GM12878 (cell line): ENCODE data around the gene LYZL1. TPM values are rescaled to one million over a fixed set of nuclear protein-coding genes. Genes with fewer than 3 reads are reported as not detected.
"Not testable (repeated sequence)": the region's sequence is repeated elsewhere in the genome, so short reads cannot be mapped to it uniquely, and the experiment has no call there.

Experiments
- ATAC-seq: fragments of 200-7000 bp; cut with Tn5 transposase; 3 replicates; pipeline ENCODE4 v1.9.1; 2020; ENCODE audit warnings: mild to moderate bottlenecking, moderate library complexity
- BruUV-seq: library from RNA; stranded (reverse); fragments of 400-500 nt; replicated peaks from 2 replicates; lab custom pipeline; 2021; lab: Mats Ljungman, UMichigan
- CTCF ChIA-PET: fragments of 300-600 bp; sonication (Branson Sonifier 250); formaldehyde crosslinking; extraction: SDS; loops from one replicate; lab custom pipeline; 2021; ENCODE audit warnings: inconsistent platforms; lab: Yijun Ruan, JAX
- POLR2A ChIA-PET: fragments of 350-600 bp; formaldehyde crosslinking; extraction: SDS; loops from one replicate; lab custom pipeline; 2021; ENCODE audit warnings: inconsistent platforms; lab: Charles Lee
- RAD21 ChIA-PET: fragments of 300-600 bp; sonication (Branson Sonifier 250); formaldehyde crosslinking; loops from one replicate; lab custom pipeline; 2023; ENCODE audit warnings: antibody characterized with exemption; ENCODE audit not compliant: unreplicated experiment; lab: Charles Lee
- SMC1A ChIA-PET: fragments of 300-600 bp; sonication (Branson Sonifier 250); formaldehyde crosslinking; loops from one replicate; lab custom pipeline; 2023; ENCODE audit not compliant: unreplicated experiment, uncharacterized antibody; lab: Charles Lee
- DNase-seq: peaks from one replicate; pipeline ENCODE4 v3.0.0-alpha.2; 2011; ENCODE audit warnings: low read depth, low spot score
- FAIRE-seq: peaks from 3 replicates; lab custom pipeline; 2011; peaks lifted over from hg19 to GRCh38; lab: Jason Lieb, UNC
- H2AFZ ChIP-seq: 2 replicates; pipeline ENCODE4 v1.6.0; 2011; ENCODE audit warnings: low read depth, low read length, control low read depth; ENCODE audit not compliant: control insufficient read depth
- H3K27ac ChIP-seq: 2 replicates; pipeline ENCODE4 v1.5.1; 2011; ENCODE audit warnings: control low read depth; ENCODE audit not compliant: control insufficient read depth, insufficient read depth
- H3K27me3 ChIP-seq, 2 experiments: replicated peaks in 1 of 2; 2 replicates each; pipeline versions ENCODE4 v1.6.0 to v1.6.1; 2011; ENCODE audit warnings: low read length in 1 of 2; ENCODE audit not compliant: control insufficient read depth in 2 of 2, insufficient read depth in 2 of 2
- H3K36me3 ChIP-seq, 2 experiments: 2 replicates each; pipeline ENCODE4 v1.5.1; 2011; ENCODE audit warnings: low read length in 1 of 2; ENCODE audit not compliant: control insufficient read depth in 2 of 2, insufficient read depth in 2 of 2
- H3K4me1 ChIP-seq: 2 replicates; pipeline ENCODE4 v1.6.1; 2011; ENCODE audit warnings: mild to moderate bottlenecking, low read length, moderate library complexity, mixed read lengths; ENCODE audit not compliant: control insufficient read depth, insufficient read depth
- H3K4me2 ChIP-seq: 2 replicates; pipeline ENCODE4 v1.6.0; 2011; ENCODE audit warnings: control low read depth; ENCODE audit not compliant: control insufficient read depth, insufficient read depth
- H3K4me3 ChIP-seq: fragments of 200-600 bp; sonication (generic); 2 replicates; pipeline ENCODE4 v1.5.1; 2016
- H3K79me2 ChIP-seq: 2 replicates; pipeline ENCODE4 v1.6.0; 2011; ENCODE audit warnings: low read length; ENCODE audit not compliant: control insufficient read depth, insufficient read depth
- H3K9ac ChIP-seq: 2 replicates; pipeline ENCODE4 v1.8.0; 2011; ENCODE audit warnings: low read length, control low read depth, mixed read lengths; ENCODE audit not compliant: control insufficient read depth, insufficient read depth
- H3K9me3 ChIP-seq: replicated peaks from 3 replicates; pipeline ENCODE4 v1.5.1; 2011; ENCODE audit warnings: mild to moderate bottlenecking, low read length; ENCODE audit not compliant: control insufficient read depth, insufficient read depth
- H4K20me1 ChIP-seq: 2 replicates; pipeline ENCODE4 v1.6.0; 2011; ENCODE audit not compliant: control insufficient read depth, insufficient read depth
- ATF2 ChIP-seq: IDR thresholded peaks from 2 replicates; pipeline ENCODE4 v1.6.1; 2012; ENCODE audit warnings: low read length, inconsistent platforms
- CUX1 ChIP-seq: IDR thresholded peaks from 2 replicates; pipeline ENCODE4 v1.6.1; 2012; ENCODE audit warnings: improper control_type of control experiment, low read depth, low read length; ENCODE audit not compliant: insufficient replicate concordance
- DPF2 ChIP-seq: fragments of 450-650 bp; IDR thresholded peaks from 2 replicates; pipeline ENCODE4 v1.6.1; 2017; ENCODE audit warnings: mild to moderate bottlenecking
- LARP7 ChIP-seq: fragments of 450-650 bp; IDR thresholded peaks from 2 replicates; pipeline ENCODE4 v1.6.1; 2017; ENCODE audit warnings: mild to moderate bottlenecking
- MEF2A ChIP-seq: IDR thresholded peaks from 2 replicates; pipeline ENCODE4 v1.6.1; 2011; ENCODE audit warnings: low read depth, mild to moderate bottlenecking, low read length, moderate library complexity; ENCODE audit not compliant: insufficient read depth
- NR2C2 ChIP-seq: IDR thresholded peaks from 2 replicates; pipeline ENCODE4 v1.6.1; 2011; ENCODE audit warnings: borderline replicate concordance, low read depth; ENCODE audit not compliant: control insufficient read depth, insufficient read length
- PKNOX1 ChIP-seq: fragments of 450-650 bp; IDR thresholded peaks from 2 replicates; pipeline ENCODE4 v1.6.1; 2016; ENCODE audit warnings: mild to moderate bottlenecking
- POLR2AphosphoS2 ChIP-seq: IDR thresholded peaks from 2 replicates; pipeline ENCODE4 v1.6.1; 2011; ENCODE audit warnings: low read depth, mild to moderate bottlenecking, low read length, improper control_type of control experiment, moderate library complexity
- RAD51 ChIP-seq: fragments of 450-650 bp; IDR thresholded peaks from 2 replicates; pipeline ENCODE4 v1.6.1; 2016; ENCODE audit warnings: moderate library complexity, mild to moderate bottlenecking, inconsistent platforms
- RELA ChIP-seq: fragments of 450-650 bp; IDR thresholded peaks from 2 replicates; pipeline ENCODE4 v1.8.0; 2014; ENCODE audit warnings: borderline replicate concordance; ENCODE audit not compliant: partially characterized antibody
- SUZ12 ChIP-seq: fragments of 200-600 bp; sonication (generic); IDR thresholded peaks from one replicate; pipeline ENCODE4 v1.6.1; 2018; ENCODE audit warnings: antibody characterized with exemption, mild to moderate bottlenecking; ENCODE audit not compliant: unreplicated experiment
- WGBS: methylation state at CpG from one replicate; pipeline ENCODE4 v1.1.6; 2016; ENCODE audit warnings: low lambda C conversion rate; ENCODE audit not compliant: insufficient replicate concordance, insufficient coverage; ENCODE audit errors: missing lambda C conversion rate; 5-methylcytosine and 5-hydroxymethylcytosine counted together
- in situ Hi-C: fragments of 300-500 bp; cut with MboI; formaldehyde crosslinking; loops from 9 replicates; pipeline ENCODE4 v1.14.3; 2018; ENCODE audit warnings: mixed read lengths
- intact Hi-C: fragments of 100-400 bp; cut with micrococcal nuclease; formaldehyde crosslinking; loops from one replicate; pipeline ENCODE4 v1.14.2; 2022; ENCODE audit not compliant: unreplicated experiment
- polyA plus RNA-seq, 11 experiments: library from polyadenylated mRNA; depleted of rRNA in 4 of 11; unstranded in 6 of 11; stranded (reverse) in 5 of 11; fragments of >200 nt; fragmentation: Nextera tagmentation in 4 of 11; fragmentation: Illumina TruSeq in 1 of 11; extraction: Ambion mirVana in 4 of 11; extraction: Trizol in 1 of 11; gene quantifications; 1 replicate in 1 of 11; 2 replicates in 10 of 11; pipeline versions ENCODE4 v1.2.1 to v1.2.3, GENCODE V29; 2011 to 2016; ENCODE audit warnings: inconsistent platforms in 2 of 11, missing spikeins in 2 of 11, low read depth in 1 of 11
- total RNA-seq, 4 experiments: library from RNA; depleted of rRNA in 3 of 4; stranded (reverse); fragments of >200 nt in 3 of 4; fragmentation: Illumina TruSeq in 1 of 4; extraction: Trizol in 1 of 4; gene quantifications; 2 replicates each; pipeline versions ENCODE4 v1.2.1 to v1.2.3, GENCODE V29; 2013 to 2021

Gene LYZL1
- total and polyA plus RNA-seq, 10 of the 15 experiments (the other 5 are each of a cell fraction or from before 2014, with no cell fraction given) = not detected

- TF ChIP-seq PKNOX1 = no peak
- TF ChIP-seq ATF2 = no peak
- no peak for TF ChIP-seq RELA
- no peak for TF ChIP-seq DPF2
- TF ChIP-seq MEF2A = no peak
- TF ChIP-seq CUX1 = no peak
- no peak for TF ChIP-seq RAD51
- no peak for TF ChIP-seq LARP7
- no peak for TF ChIP-seq POLR2AphosphoS2
- no peak for TF ChIP-seq NR2C2
- TF ChIP-seq SUZ12 = no peak
Measured at GRCh38 chr10:29306688-29307087, 17.8 kb downstream of the LYZL1 start (continued).

DNA sequence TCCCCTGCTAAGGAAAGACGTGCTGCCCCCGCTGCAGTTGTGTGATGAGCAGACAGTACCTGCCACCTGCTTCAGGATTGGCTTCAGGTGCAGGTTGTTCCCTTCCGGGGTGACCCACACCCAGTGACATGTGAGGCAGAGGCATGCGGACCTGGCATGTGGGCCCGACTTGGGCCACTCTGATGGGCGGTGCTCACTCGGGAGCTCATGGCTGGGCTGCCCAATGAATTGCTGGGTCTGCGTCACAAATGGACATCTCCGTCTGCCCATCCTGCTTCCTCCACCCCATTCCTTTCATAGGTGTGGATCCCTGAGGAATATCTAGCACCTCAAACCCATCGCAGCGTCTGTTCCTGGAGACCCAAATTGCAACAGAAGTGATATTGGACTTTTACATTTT lies 19.3 kb downstream of the LYZL1 start:
- RAD21 ChIA-PET, H3K27me3 ChIP-seq, H3K9ac ChIP-seq, DNase-seq, H4K20me1 ChIP-seq, BruUV-seq, FAIRE-seq, SMC1A ChIA-PET, H2AFZ ChIP-seq, H3K9me3 ChIP-seq, H3K79me2 ChIP-seq, ATAC-seq, POLR2A ChIA-PET, H3K36me3 ChIP-seq, H3K27ac ChIP-seq, CTCF ChIA-PET, H3K4me1 ChIP-seq, H3K4me3 ChIP-seq, H3K4me2 ChIP-seq, intact Hi-C loops: not testable (repeated sequence)
- in situ Hi-C loops = loop anchor here (5.0 kb wide), 1 partner anchor 646 kb away; no protein-coding TSS in a partner anchor
- whole genome bisulfite sequencing = 58% methylated on average over 11 of the region's 11 CpGs
